ENCODE data around the gene APOA4.

DNA sequence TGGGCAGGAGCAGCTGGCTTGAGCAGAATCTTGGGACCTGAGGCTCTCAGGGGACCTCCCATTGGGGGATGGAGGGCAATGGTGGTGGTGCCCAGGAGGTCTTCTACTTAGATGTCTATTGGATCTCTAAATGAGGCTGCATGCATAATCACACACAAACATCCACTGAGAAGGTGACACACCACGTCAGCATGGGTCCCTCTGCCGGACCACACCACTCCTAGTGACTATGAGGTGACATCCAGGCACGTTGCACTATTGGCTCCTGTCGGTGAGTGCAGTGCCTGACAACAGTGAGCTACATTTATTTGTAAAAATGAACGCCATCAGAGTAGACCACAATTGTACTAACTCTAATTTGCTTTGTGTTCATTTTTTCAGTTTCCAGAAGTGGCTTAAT, 2.3 kb upstream of the APOA4 start:
- TF ChIP-seq, protein P1, sequence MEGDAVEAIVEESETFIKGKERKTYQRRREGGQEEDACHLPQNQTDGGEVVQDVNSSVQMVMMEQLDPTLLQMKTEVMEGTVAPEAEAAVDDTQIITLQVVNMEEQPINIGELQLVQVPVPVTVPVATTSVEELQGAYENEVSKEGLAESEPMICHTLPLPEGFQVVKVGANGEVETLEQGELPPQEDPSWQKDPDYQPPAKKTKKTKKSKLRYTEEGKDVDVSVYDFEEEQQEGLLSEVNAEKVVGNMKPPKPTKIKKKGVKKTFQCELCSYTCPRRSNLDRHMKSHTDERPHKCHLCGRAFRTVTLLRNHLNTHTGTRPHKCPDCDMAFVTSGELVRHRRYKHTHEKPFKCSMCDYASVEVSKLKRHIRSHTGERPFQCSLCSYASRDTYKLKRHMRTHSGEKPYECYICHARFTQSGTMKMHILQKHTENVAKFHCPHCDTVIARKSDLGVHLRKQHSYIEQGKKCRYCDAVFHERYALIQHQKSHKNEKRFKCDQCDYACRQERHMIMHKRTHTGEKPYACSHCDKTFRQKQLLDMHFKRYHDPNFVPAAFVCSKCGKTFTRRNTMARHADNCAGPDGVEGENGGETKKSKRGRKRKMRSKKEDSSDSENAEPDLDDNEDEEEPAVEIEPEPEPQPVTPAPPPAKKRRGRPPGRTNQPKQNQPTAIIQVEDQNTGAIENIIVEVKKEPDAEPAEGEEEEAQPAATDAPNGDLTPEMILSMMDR (IDR thresholded peaks at IDR 0.05): no peak
- TF ChIP-seq, protein P2, sequence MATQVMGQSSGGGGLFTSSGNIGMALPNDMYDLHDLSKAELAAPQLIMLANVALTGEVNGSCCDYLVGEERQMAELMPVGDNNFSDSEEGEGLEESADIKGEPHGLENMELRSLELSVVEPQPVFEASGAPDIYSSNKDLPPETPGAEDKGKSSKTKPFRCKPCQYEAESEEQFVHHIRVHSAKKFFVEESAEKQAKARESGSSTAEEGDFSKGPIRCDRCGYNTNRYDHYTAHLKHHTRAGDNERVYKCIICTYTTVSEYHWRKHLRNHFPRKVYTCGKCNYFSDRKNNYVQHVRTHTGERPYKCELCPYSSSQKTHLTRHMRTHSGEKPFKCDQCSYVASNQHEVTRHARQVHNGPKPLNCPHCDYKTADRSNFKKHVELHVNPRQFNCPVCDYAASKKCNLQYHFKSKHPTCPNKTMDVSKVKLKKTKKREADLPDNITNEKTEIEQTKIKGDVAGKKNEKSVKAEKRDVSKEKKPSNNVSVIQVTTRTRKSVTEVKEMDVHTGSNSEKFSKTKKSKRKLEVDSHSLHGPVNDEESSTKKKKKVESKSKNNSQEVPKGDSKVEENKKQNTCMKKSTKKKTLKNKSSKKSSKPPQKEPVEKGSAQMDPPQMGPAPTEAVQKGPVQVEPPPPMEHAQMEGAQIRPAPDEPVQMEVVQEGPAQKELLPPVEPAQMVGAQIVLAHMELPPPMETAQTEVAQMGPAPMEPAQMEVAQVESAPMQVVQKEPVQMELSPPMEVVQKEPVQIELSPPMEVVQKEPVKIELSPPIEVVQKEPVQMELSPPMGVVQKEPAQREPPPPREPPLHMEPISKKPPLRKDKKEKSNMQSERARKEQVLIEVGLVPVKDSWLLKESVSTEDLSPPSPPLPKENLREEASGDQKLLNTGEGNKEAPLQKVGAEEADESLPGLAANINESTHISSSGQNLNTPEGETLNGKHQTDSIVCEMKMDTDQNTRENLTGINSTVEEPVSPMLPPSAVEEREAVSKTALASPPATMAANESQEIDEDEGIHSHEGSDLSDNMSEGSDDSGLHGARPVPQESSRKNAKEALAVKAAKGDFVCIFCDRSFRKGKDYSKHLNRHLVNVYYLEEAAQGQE (IDR thresholded peaks at IDR 0.05; ENCODE audit: insufficient read depth in 1 of 2, low read depth in 2 of 2, low read length in 1 of 2): no peak
- TF ChIP-seq POLR2AphosphoS5 (IDR thresholded peaks at IDR 0.05; ENCODE audit: low read depth, low read length): no peak
- no peak for TF ChIP-seq SIN3A (IDR thresholded peaks at IDR 0.05; ENCODE audit: borderline replicate concordance, insufficient read depth, low read depth, low read length)
- no peak for TF ChIP-seq TCF7L2 (IDR thresholded peaks at IDR 0.05; ENCODE audit: low read depth, low read length)

Data from Panc1 (cell line).